Upper lobe of right lung (tissue), 1 donor: ENCODE measurements around the gene NR2C2AP. TPM values are rescaled to one million over a fixed set of nuclear protein-coding genes. Genes with fewer than 3 reads are reported as not detected.
"Not testable (repeated sequence)": the region's sequence is repeated elsewhere in the genome, so short reads cannot be mapped to it uniquely, and the experiment has no call there.

Source experiments
- ATAC-seq: fragments of 200-7000 bp; cut with Tn5 transposase; one replicate; pipeline ENCODE4 v1.9.1; 2020; ENCODE audit warnings: mild to moderate bottlenecking, moderate library complexity
- DNase-seq: peaks from one replicate; pipeline ENCODE4 v3.0.0-alpha.2; 2020
- H3K27ac ChIP-seq: fragments of 200-600 bp; one replicate; pipeline ENCODE4 v1.8.0; 2022
- H3K27me3 ChIP-seq: fragments of 200-600 bp; one replicate; pipeline ENCODE4 v1.8.0; 2022; ENCODE audit warnings: mild to moderate bottlenecking
- H3K36me3 ChIP-seq: fragments of 200-600 bp; one replicate; pipeline ENCODE4 v1.8.0; 2022
- H3K4me1 ChIP-seq: fragments of 200-600 bp; one replicate; pipeline ENCODE4 v1.8.0; 2022
- H3K4me3 ChIP-seq: fragments of 200-600 bp; one replicate; pipeline ENCODE4 v1.8.0; 2022; ENCODE audit warnings: mild to moderate bottlenecking
- H3K9me3 ChIP-seq: fragments of 200-600 bp; one replicate; pipeline ENCODE4 v1.8.0; 2022
- CTCF ChIP-seq: fragments of 200-600 bp; IDR thresholded peaks from one replicate; pipeline ENCODE4 v1.8.0; 2022; ENCODE audit warnings: antibody characterized with exemption
- intact Hi-C: fragments of 100-400 bp; cut with DNase I; formaldehyde crosslinking; loops from one replicate; pipeline ENCODE4 v1.11.0; 2022
- total RNA-seq: library from RNA; stranded (reverse); fragmentation: NEBNext Ultra II Directional; extraction: Animal tissue kit (Norgen Biotek cat#: 25700); gene quantifications from one replicate; pipeline ENCODE4 v1.2.1, GENCODE V29; 2021
- donor health status: DM: no; HTN: yes; CAD: no; lungs with severe emphysema.

The NR2C2AP gene
- total RNA-seq, 1 donor from 2014 or later = 12.6 TPM

- Histone ChIP-seq H3K27ac (no peak overlapping the region), H3K4me3 (no peak overlapping the region), H3K9me3 (no peaks in the 10 kb centered on the region), H3K4me1 (peaks cover 6% of the 10 kb centered on the region), H3K27me3 (peaks cover 40% of the 10 kb centered on the region), H3K36me3 (no peaks in the 10 kb centered on the region)
- no peak for TF ChIP-seq CTCF
- DNase-seq = no peak
- no peak for ATAC-seq
- intact Hi-C loops = no loop called here
These were observed 19.8 kb upstream of the NR2C2AP start for GRCh38 chr19:19223060-19223459.

- H3K27me3 ChIP-seq = peaks cover 27% of the 10 kb centered on the region
- intact Hi-C loops, H3K27ac ChIP-seq, H3K4me1 ChIP-seq, ATAC-seq, DNase-seq, H3K4me3 ChIP-seq, H3K36me3 ChIP-seq, H3K9me3 ChIP-seq: not testable (repeated sequence)
These were observed 17.8 kb upstream of the NR2C2AP start for GRCh38 chr19:19221000-19221399.

- intact Hi-C loops = no loop called here
- no peaks in the 10 kb centered on the region for H3K4me1 ChIP-seq
- peaks cover 10% of the 10 kb centered on the region for H3K27me3 ChIP-seq
- H3K4me3 ChIP-seq = no peak overlapping the region
- ATAC-seq (no peak), DNase-seq (no peak)
- no peaks in the 10 kb centered on the region for H3K9me3 ChIP-seq
- TF ChIP-seq CTCF = no peak
- no peaks in the 10 kb centered on the region for H3K36me3 ChIP-seq
- H3K27ac ChIP-seq = no peak overlapping the region
These were observed 15.7 kb upstream of the NR2C2AP start for GRCh38 chr19:19218911-19219310.

- H3K4me3 ChIP-seq = no peak overlapping the region
- intact Hi-C loops = no loop called here
- no peak overlapping the region for H3K27ac ChIP-seq
- TF ChIP-seq CTCF = no peak
- no peak for ATAC-seq
- no peaks in the 10 kb centered on the region for H3K4me1 ChIP-seq
- peaks cover 17% of the 10 kb centered on the region for H3K27me3 ChIP-seq
- H3K9me3 ChIP-seq = no peaks in the 10 kb centered on the region
- no peak for DNase-seq
- H3K36me3 ChIP-seq = no peaks in the 10 kb centered on the region
These were observed 13.9 kb upstream of the NR2C2AP start for GRCh38 chr19:19217099-19217498.

GRCh38 chr19:19215792-19216191, 12.6 kb upstream of the NR2C2AP start:
- H3K27me3 ChIP-seq = peaks cover 30% of the 10 kb centered on the region
- no peaks in the 10 kb centered on the region for H3K4me1 ChIP-seq
- intact Hi-C loops = no loop called here
- no peak for TF ChIP-seq CTCF
- no peak for ATAC-seq
- H3K27ac ChIP-seq = no peak overlapping the region
- H3K36me3 ChIP-seq = no peaks in the 10 kb centered on the region
- no peaks in the 10 kb centered on the region for H3K9me3 ChIP-seq
- DNase-seq = no peak
- H3K4me3 ChIP-seq = no peak overlapping the region

GRCh38 chr19:19214892-19215291, 11.7 kb upstream of the NR2C2AP start:
- Histone ChIP-seq H3K27ac (no peak overlapping the region), H3K27me3 (peaks cover 31% of the 10 kb centered on the region), H3K4me1 (no peaks in the 10 kb centered on the region), H3K36me3 (no peaks in the 10 kb centered on the region), H3K4me3 (no peak overlapping the region), H3K9me3 (no peaks in the 10 kb centered on the region)
- ATAC-seq = peak; percentile 57
- no peak for TF ChIP-seq CTCF
- intact Hi-C loops = no loop called here
- DNase-seq = no peak
